GM13976 (cell line): ENCODE results near the gene SENP1.

Experiments used
- DNase-seq: peaks from one replicate; pipeline ENCODE4 v3.0.0; 2012; ENCODE audit warnings: low spot score
- CTCF ChIP-seq: IDR thresholded peaks from 2 replicates; pipeline ENCODE4 v1.5.1; 2012; ENCODE audit warnings: borderline replicate concordance, mild to moderate bottlenecking; ENCODE audit not compliant: insufficient read depth; ENCODE audit errors: extremely low read depth, missing control alignments, control extremely low read depth
- in situ Hi-C: fragments of 300-500 bp; cut with MboI; formaldehyde crosslinking; loops from one replicate; pipeline ENCODE4 v1.12.0; 2022; ENCODE audit warnings: low sequenced_read_pairs, mixed read lengths, inconsistent platforms; ENCODE audit not compliant: unreplicated experiment

SENP1 gene

DNA sequence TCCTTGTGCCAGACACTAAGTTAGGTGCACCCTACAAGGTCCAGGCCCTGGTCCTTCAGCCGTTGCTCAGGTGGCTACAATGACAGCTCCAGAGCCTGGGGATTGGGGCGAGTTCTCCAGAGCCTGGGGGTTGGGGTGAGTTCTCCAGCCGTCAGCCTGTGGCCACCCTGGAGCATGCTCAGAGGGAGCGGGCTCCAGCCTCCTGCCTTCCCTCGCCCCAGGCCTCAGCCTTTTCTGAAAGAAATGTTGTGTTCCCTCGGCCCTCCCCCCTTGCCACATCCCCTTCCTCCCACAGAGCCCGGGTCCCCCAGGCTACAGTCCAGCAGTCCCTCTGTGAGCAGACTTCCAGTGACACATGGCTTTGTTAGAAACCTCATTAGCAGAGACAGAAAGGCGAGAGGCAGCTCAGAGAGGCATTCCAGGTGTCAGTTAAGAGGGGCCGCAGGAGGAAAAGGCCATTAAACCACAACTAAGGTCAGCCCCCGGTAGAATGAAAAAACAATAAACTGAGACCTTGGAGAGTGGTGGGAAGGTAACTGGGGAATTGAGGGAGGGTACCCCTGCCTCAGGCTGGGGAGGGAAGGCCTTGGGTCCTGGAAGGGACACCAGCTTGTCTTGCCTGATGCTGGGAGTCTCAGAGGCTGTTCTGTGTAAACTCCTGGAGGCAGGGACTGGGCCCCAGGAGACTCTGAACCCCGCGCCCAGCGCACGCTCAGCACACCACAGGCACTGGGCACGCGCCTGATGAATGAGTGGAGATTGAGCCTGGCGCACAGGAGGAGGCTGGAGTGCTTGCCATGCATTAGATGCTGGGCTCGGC is 78.5 kb downstream of the SENP1 start:
- DNase-seq, result no peak
- in situ Hi-C loops, result no loop called here
- no peak for TF ChIP-seq CTCF

- no peak for DNase-seq
- TF ChIP-seq CTCF, result no peak
- in situ Hi-C loops, result no loop called here
These were observed 79.6 kb downstream of the SENP1 start for GRCh38 chr12:48026060-48026827.

DNA sequence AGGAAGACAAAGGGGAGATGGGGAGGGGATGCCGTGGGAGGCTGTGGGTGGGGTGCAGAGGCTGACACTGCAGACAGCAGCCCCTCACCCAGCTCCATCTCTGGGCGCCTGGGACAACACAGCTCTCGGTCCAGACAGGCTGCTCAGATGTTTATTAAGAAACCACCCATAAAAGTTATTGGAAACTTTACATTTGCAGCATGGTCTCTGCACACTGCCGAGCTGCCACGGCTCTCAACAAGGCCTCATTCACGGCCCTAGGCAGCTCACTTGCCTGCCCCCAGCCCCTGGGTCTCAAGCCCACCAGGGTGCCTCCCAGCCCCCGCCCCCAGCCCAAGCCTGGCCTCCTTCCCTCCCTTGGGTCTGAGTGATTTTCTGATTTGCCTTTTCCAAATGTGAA is 80.6 kb downstream of the SENP1 start:
- no peak for DNase-seq
- no peak for TF ChIP-seq CTCF
- in situ Hi-C loops, result no loop called here

GRCh38 chr12:48024735-48025134 is 81.1 kb downstream of the SENP1 start:
- no peak for DNase-seq
- TF ChIP-seq CTCF, result no peak
- in situ Hi-C loops, result no loop called here

GRCh38 chr12:48023386-48023785 is 82.5 kb downstream of the SENP1 start:
- no peak for TF ChIP-seq CTCF
- no peak for DNase-seq
- in situ Hi-C loops, result no loop called here

DNA sequence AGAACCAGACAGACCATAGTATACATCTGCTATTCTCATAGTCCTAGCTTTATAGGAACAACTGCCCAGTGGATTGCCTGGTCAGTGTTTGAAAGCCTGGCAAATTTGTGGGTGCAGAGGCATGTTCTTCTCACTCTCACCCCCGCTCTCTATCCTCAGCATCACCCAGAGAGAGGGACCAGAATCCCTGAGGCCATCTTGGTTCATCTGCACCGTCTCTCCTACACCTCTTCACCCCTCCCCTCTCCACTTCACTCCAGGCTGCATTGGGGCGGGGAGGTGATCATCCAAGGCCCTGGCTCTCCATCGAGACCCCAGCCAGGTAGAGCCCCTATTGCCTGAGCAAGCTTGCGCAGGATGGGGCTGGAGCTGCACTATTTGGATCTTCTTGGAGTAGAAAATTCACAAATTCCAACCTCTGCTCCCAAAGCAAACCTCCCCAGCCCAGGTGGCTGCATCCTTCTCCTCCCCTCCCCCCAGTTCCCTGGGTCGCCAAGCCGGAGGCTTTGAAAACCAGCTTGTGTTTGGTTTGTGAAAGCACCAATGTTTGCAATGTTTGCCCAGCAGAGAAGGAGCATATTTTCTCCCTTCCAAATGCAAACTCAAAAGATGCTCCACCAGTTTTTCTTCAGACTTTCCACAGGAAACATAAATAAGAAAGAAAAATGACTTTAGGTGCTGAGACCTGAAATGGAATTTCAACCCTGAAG is 83.0 kb downstream of the SENP1 start:
- DNase-seq, result no peak
- no peak for TF ChIP-seq CTCF
- in situ Hi-C loops, result no loop called here
